CD4-positive, alpha-beta T cell treated with Interferon alpha-2 for 1 hour (primary cell): Measurements from ENCODE around the gene DCLK3.
A peak's percentile ranks its signal among the peaks of the same experiment; 100 is the strongest.

Experiments used
- DNase-seq, 2 donors: peaks; one replicate each; pipeline ENCODE4 v3.0.0-alpha.2; 2020 to 2022

Gene DCLK3

GRCh38 chr3:36765104-36765503, 751 bp upstream of the DCLK3 start:
- no peak for DNase-seq

- DNase-seq, result no peak
Measured at GRCh38 chr3:36764704-36765038, 318 bp upstream of the DCLK3 start.

- DNase-seq, result no peak
Measured at GRCh38 chr3:36762918-36763849, 1.2 kb downstream of the DCLK3 start.

GRCh38 chr3:36761779-36762178, 2.6 kb downstream of the DCLK3 start:
- DNase-seq, result no peak

GRCh38 chr3:36756269-36756668, 8.1 kb downstream of the DCLK3 start:
- no peak for DNase-seq

GRCh38 chr3:36751326-36751725, 13.0 kb downstream of the DCLK3 start:
- DNase-seq, result no peak

GRCh38 chr3:36750737-36751136, 13.6 kb downstream of the DCLK3 start:
- no peak for DNase-seq

GRCh38 chr3:36744763-36745162, 19.6 kb downstream of the DCLK3 start:
- DNase-seq, result no peak

- DNase-seq, result no peak
Measured at GRCh38 chr3:36743826-36744225, 20.5 kb downstream of the DCLK3 start.

- no peak for DNase-seq
Measured at GRCh38 chr3:36741285-36741684, 23.1 kb downstream of the DCLK3 start.

- no peak for DNase-seq
Measured at GRCh38 chr3:36740787-36741186, 23.6 kb downstream of the DCLK3 start.

GRCh38 chr3:36738702-36739101, 25.7 kb downstream of the DCLK3 start:
- no peak for DNase-seq

GRCh38 chr3:36736301-36736700, 28.1 kb downstream of the DCLK3 start:
- no peak for DNase-seq

- no peak for DNase-seq
Measured at GRCh38 chr3:36734742-36735141, 29.6 kb downstream of the DCLK3 start.

GRCh38 chr3:36733723-36734122, 30.6 kb downstream of the DCLK3 start:
- DNase-seq, result no peak

- DNase-seq, result no peak
Measured at GRCh38 chr3:36733162-36733696, 31.1 kb downstream of the DCLK3 start.

- no peak for DNase-seq
Measured at GRCh38 chr3:36730966-36731365, 33.4 kb downstream of the DCLK3 start.

GRCh38 chr3:36729204-36730056, 34.9 kb downstream of the DCLK3 start:
- peak in 1 of 2 donors; percentile 46 for DNase-seq

GRCh38 chr3:36714343-36715086, 49.8 kb downstream of the DCLK3 start:
- no peak for DNase-seq

- DNase-seq, result no peak
Measured at GRCh38 chr3:36713904-36714303, 50.4 kb downstream of the DCLK3 start.

GRCh38 chr3:36710606-36711005, 53.7 kb downstream of the DCLK3 start:
- DNase-seq, result no peak

GRCh38 chr3:36709826-36710365, 54.5 kb downstream of the DCLK3 start:
- DNase-seq, result no peak

GRCh38 chr3:36709281-36709680, 55.1 kb downstream of the DCLK3 start:
- DNase-seq, result no peak
